OCI-LY1 (cell line): ENCODE data around the gene CD164L2.

Source experiments
- H2AFZ ChIP-seq: fragments of 200-600 bp; sonication (generic), shearing (Covaris generic); 2 replicates; pipeline ENCODE4 v1.6.0; 2014; ENCODE audit warnings: antibody characterized with exemption, mild to moderate bottlenecking, low read length
- H3F3A ChIP-seq: fragments of 200-600 bp; sonication (generic), shearing (Covaris generic); 2 replicates; pipeline ENCODE4 v1.6.0; 2014; ENCODE audit warnings: mild to moderate bottlenecking, antibody characterized with exemption, low read length, moderate library complexity; ENCODE audit not compliant: insufficient read depth
- H3K27ac ChIP-seq: fragments of 200-600 bp; sonication (generic); 2 replicates; pipeline ENCODE4 v1.5.1; 2014; ENCODE audit warnings: low read length, mixed run types, mild to moderate bottlenecking, low read depth; ENCODE audit not compliant: poor library complexity, severe bottlenecking
- H3K27me3 ChIP-seq: fragments of 200-600 bp; sonication (generic); 2 replicates; pipeline ENCODE4 v1.6.0; 2014; ENCODE audit warnings: antibody characterized with exemption, mild to moderate bottlenecking, low read length, moderate library complexity; ENCODE audit not compliant: insufficient read depth
- H3K36me3 ChIP-seq: fragments of 200-600 bp; sonication (generic); 2 replicates; pipeline ENCODE4 v1.6.1; 2014; ENCODE audit warnings: mild to moderate bottlenecking, antibody characterized with exemption, low read length, moderate library complexity, mixed read lengths; ENCODE audit not compliant: insufficient read depth
- H3K4me1 ChIP-seq: fragments of 200-600 bp; sonication (generic); 2 replicates; pipeline ENCODE4 v1.5.1; 2014; ENCODE audit warnings: mild to moderate bottlenecking, low read length, moderate library complexity; ENCODE audit not compliant: insufficient read depth, severe bottlenecking
- H3K4me2 ChIP-seq: fragments of 200-600 bp; sonication (generic), shearing (Covaris generic); 2 replicates; pipeline ENCODE4 v1.6.1; 2014; ENCODE audit warnings: low read length
- H3K4me3 ChIP-seq: fragments of 200-600 bp; sonication (generic); 2 replicates; pipeline ENCODE4 v1.5.1; 2014; ENCODE audit warnings: low read length, low read depth, mild to moderate bottlenecking, mixed read lengths; ENCODE audit not compliant: poor library complexity, severe bottlenecking
- H3K79me2 ChIP-seq: fragments of 200-600 bp; shearing (Covaris generic); 2 replicates; pipeline ENCODE4 v1.6.1; 2016; ENCODE audit warnings: mixed run types, low read length, mixed read lengths; ENCODE audit not compliant: insufficient read depth
- H3K9ac ChIP-seq: fragments of 200-600 bp; sonication (generic), shearing (Covaris generic); 2 replicates; pipeline ENCODE4 v1.6.1; 2014; ENCODE audit warnings: mild to moderate bottlenecking, low read length, mixed read lengths
- H3K9me2 ChIP-seq: fragments of 200-600 bp; sonication (generic), shearing (Covaris generic); 2 replicates; pipeline ENCODE4 v1.6.1; 2014; ENCODE audit warnings: low read depth, mild to moderate bottlenecking, low read length, mixed read lengths
- H3K9me3 ChIP-seq: fragments of 200-600 bp; shearing (Covaris generic); 2 replicates; pipeline ENCODE4 v1.6.1; 2014; ENCODE audit warnings: low read length, mixed read lengths
- H4K20me1 ChIP-seq: fragments of 200-600 bp; sonication (generic), shearing (Covaris generic); 2 replicates; pipeline ENCODE4 v1.6.0; 2016; ENCODE audit warnings: mild to moderate bottlenecking, low read length; ENCODE audit not compliant: insufficient read depth
- CTCF ChIP-seq: fragments of 200-600 bp; sonication (generic), shearing (Covaris generic); IDR thresholded peaks from 2 replicates; pipeline ENCODE4 v1.5.1; 2017; ENCODE audit warnings: mild to moderate bottlenecking, antibody characterized with exemption, low read length, moderate library complexity, mixed read lengths
- EZH2 ChIP-seq: fragments of 200-600 bp; sonication (generic), shearing (Covaris generic); IDR thresholded peaks from 2 replicates; pipeline ENCODE4 v1.8.0; 2017; ENCODE audit warnings: borderline replicate concordance, mixed run types, mild to moderate bottlenecking, antibody characterized with exemption, low read length, moderate library complexity, mixed read lengths

Gene CD164L2

GRCh38 chr1:27348861-27349783 is 34.0 kb downstream of the CD164L2 start:
- TF ChIP-seq EZH2 = no peak
- no peak for TF ChIP-seq CTCF
- Histone ChIP-seq H3K27me3 (no peaks in the 10 kb centered on the region), H3K79me2 (no peaks in the 10 kb centered on the region), H3K4me2 (peak overlapping the region; percentile 77), H3K9ac (peak overlapping the region; percentile 64; the same call in 1 of the 2 replicates), H3K4me1 (peaks cover 7% of the 10 kb centered on the region), H3K36me3 (no peaks in the 10 kb centered on the region), H3K4me3 (peak overlapping the region; percentile 57), H4K20me1 (no peaks in the 10 kb centered on the region), H3F3A (no peaks in the 10 kb centered on the region), H2AFZ (0 out of 2 replicates have a peak overlapping the region, but pooled peaks have one; percentile 12), H3K9me3 (no peaks in the 10 kb centered on the region), H3K27ac (no peak overlapping the region), H3K9me2 (no peaks in the 10 kb centered on the region)

DNA sequence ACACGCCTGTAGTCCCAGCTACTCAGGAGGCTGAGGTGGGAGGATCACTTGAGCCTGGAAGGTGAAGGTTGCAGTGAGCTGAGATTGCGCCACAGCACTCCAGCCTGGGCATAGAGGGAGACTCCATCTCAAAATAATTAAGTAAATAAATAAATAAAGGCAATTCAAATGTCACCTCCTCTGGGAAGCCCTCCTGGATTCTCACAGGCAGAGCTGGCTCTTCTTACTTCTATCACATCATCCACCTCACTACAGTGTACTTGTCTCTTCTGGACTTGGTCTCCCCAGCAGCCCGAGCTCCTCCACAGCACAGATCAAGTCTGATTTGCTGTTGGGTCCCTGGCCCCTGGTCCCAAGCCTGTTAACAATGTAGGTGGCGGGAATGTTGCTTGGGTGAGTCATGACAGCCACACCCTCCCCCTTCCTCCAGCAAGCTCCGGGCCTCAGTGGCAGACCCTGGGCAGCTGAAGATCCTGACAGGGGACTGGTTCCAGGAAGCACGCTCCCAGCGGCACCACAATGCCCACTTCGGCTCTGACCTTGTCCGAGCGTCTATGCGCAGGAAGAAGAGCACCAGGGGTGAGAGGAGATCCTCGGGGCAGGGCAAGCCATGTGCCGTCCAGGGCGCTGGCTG is 36.0 kb downstream of the CD164L2 start:
- H3K27ac ChIP-seq = no peak overlapping the region
- H3K27me3 ChIP-seq = no peaks in the 10 kb centered on the region
- no peaks in the 10 kb centered on the region for H3K9me2 ChIP-seq
- no peaks in the 10 kb centered on the region for H3F3A ChIP-seq
- H2AFZ ChIP-seq = no peak overlapping the region
- no peak overlapping the region for H3K4me2 ChIP-seq
- H3K4me3 ChIP-seq = no peak overlapping the region
- no peaks in the 10 kb centered on the region for H3K79me2 ChIP-seq
- no peaks in the 10 kb centered on the region for H3K36me3 ChIP-seq
- H3K9ac ChIP-seq = no peak overlapping the region
- peaks cover 25% of the 10 kb centered on the region for H3K4me1 ChIP-seq
- no peak for TF ChIP-seq EZH2
- no peak for TF ChIP-seq CTCF
- H4K20me1 ChIP-seq = no peaks in the 10 kb centered on the region
- no peaks in the 10 kb centered on the region for H3K9me3 ChIP-seq

- no peaks in the 10 kb centered on the region for H3K36me3 ChIP-seq
Measured at GRCh38 chr1:27346357-27346756, 36.8 kb downstream of the CD164L2 start.

More at GRCh38 chr1:27346357-27346756, 36.8 kb downstream of the CD164L2 start:
- Histone ChIP-seq H4K20me1 (no peaks in the 10 kb centered on the region), H3K4me1 (peaks cover 33% of the 10 kb centered on the region), H3K9me2 (no peaks in the 10 kb centered on the region), H3K27ac (no peak overlapping the region), H3K4me3 (no peak overlapping the region), H3F3A (no peaks in the 10 kb centered on the region), H3K79me2 (no peaks in the 10 kb centered on the region), H3K9me3 (no peaks in the 10 kb centered on the region), H3K27me3 (no peaks in the 10 kb centered on the region), H3K4me2 (no peak overlapping the region), H2AFZ (no peak overlapping the region), H3K9ac (no peak overlapping the region)
- TF ChIP-seq CTCF = no peak
- TF ChIP-seq EZH2 = no peak
